GM12878 (cell line): ENCODE measurements around the gene MLF1. TPM values are rescaled to one million over a fixed set of nuclear protein-coding genes. Genes with fewer than 3 reads are reported as not detected.

ENCODE experiments used
- ATAC-seq: fragments of 200-7000 bp; cut with Tn5 transposase; 3 replicates; pipeline ENCODE4 v1.9.1; 2020; ENCODE audit warnings: mild to moderate bottlenecking, moderate library complexity
- BruUV-seq: library from RNA; stranded (reverse); fragments of 400-500 nt; replicated peaks from 2 replicates; lab custom pipeline; 2021; lab: Mats Ljungman, UMichigan
- CTCF ChIA-PET: fragments of 300-600 bp; sonication (Branson Sonifier 250); formaldehyde crosslinking; extraction: SDS; loops from one replicate; lab custom pipeline; 2021; ENCODE audit warnings: inconsistent platforms; lab: Yijun Ruan, JAX
- POLR2A ChIA-PET: fragments of 350-600 bp; formaldehyde crosslinking; extraction: SDS; loops from one replicate; lab custom pipeline; 2021; ENCODE audit warnings: inconsistent platforms; lab: Charles Lee
- RAD21 ChIA-PET: fragments of 300-600 bp; sonication (Branson Sonifier 250); formaldehyde crosslinking; loops from one replicate; lab custom pipeline; 2023; ENCODE audit warnings: antibody characterized with exemption; ENCODE audit not compliant: unreplicated experiment; lab: Charles Lee
- SMC1A ChIA-PET: fragments of 300-600 bp; sonication (Branson Sonifier 250); formaldehyde crosslinking; loops from one replicate; lab custom pipeline; 2023; ENCODE audit not compliant: unreplicated experiment, uncharacterized antibody; lab: Charles Lee
- DNase-seq: peaks from one replicate; pipeline ENCODE4 v3.0.0-alpha.2; 2011; ENCODE audit warnings: low read depth, low spot score
- FAIRE-seq: peaks from 3 replicates; lab custom pipeline; 2011; peaks lifted over from hg19 to GRCh38; lab: Jason Lieb, UNC
- H2AFZ ChIP-seq: 2 replicates; pipeline ENCODE4 v1.6.0; 2011; ENCODE audit warnings: low read depth, low read length, control low read depth; ENCODE audit not compliant: control insufficient read depth
- H3K27ac ChIP-seq: 2 replicates; pipeline ENCODE4 v1.5.1; 2011; ENCODE audit warnings: control low read depth; ENCODE audit not compliant: control insufficient read depth, insufficient read depth
- H3K27me3 ChIP-seq, 2 experiments: replicated peaks in 1 of 2; 2 replicates each; pipeline versions ENCODE4 v1.6.0 to v1.6.1; 2011; ENCODE audit warnings: low read length in 1 of 2; ENCODE audit not compliant: control insufficient read depth in 2 of 2, insufficient read depth in 2 of 2
- H3K36me3 ChIP-seq, 2 experiments: 2 replicates each; pipeline ENCODE4 v1.5.1; 2011; ENCODE audit warnings: low read length in 1 of 2; ENCODE audit not compliant: control insufficient read depth in 2 of 2, insufficient read depth in 2 of 2
- H3K4me1 ChIP-seq: 2 replicates; pipeline ENCODE4 v1.6.1; 2011; ENCODE audit warnings: mild to moderate bottlenecking, low read length, moderate library complexity, mixed read lengths; ENCODE audit not compliant: control insufficient read depth, insufficient read depth
- H3K4me2 ChIP-seq: 2 replicates; pipeline ENCODE4 v1.6.0; 2011; ENCODE audit warnings: control low read depth; ENCODE audit not compliant: control insufficient read depth, insufficient read depth
- H3K4me3 ChIP-seq: fragments of 200-600 bp; sonication (generic); 2 replicates; pipeline ENCODE4 v1.5.1; 2016
- H3K79me2 ChIP-seq: 2 replicates; pipeline ENCODE4 v1.6.0; 2011; ENCODE audit warnings: low read length; ENCODE audit not compliant: control insufficient read depth, insufficient read depth
- H3K9ac ChIP-seq: 2 replicates; pipeline ENCODE4 v1.8.0; 2011; ENCODE audit warnings: low read length, control low read depth, mixed read lengths; ENCODE audit not compliant: control insufficient read depth, insufficient read depth
- H3K9me3 ChIP-seq: replicated peaks from 3 replicates; pipeline ENCODE4 v1.5.1; 2011; ENCODE audit warnings: mild to moderate bottlenecking, low read length; ENCODE audit not compliant: control insufficient read depth, insufficient read depth
- H4K20me1 ChIP-seq: 2 replicates; pipeline ENCODE4 v1.6.0; 2011; ENCODE audit not compliant: control insufficient read depth, insufficient read depth
- CTCF ChIP-seq, 3 experiments: IDR thresholded peaks in 2 of 3; conservative IDR thresholded peaks in 1 of 3; 2 replicates each; pipeline ENCODE4 v1.5.1; 2011; ENCODE audit warnings: low read depth in 3 of 3, low read length in 3 of 3, mild to moderate bottlenecking in 3 of 3, control low read depth in 2 of 3, moderate library complexity in 2 of 3, inconsistent platforms in 1 of 3, mixed read lengths in 1 of 3; ENCODE audit not compliant: control insufficient read depth in 2 of 3, insufficient read depth in 1 of 3; ENCODE audit errors: extremely low read depth in 1 of 3
- RAD21 ChIP-seq: IDR thresholded peaks from 2 replicates; pipeline ENCODE4 v1.6.1; 2011; ENCODE audit warnings: mild to moderate bottlenecking, low read depth, low read length, moderate library complexity; ENCODE audit not compliant: insufficient read depth
- SMC3 ChIP-seq: IDR thresholded peaks from 2 replicates; pipeline ENCODE4 v1.6.1; 2011; ENCODE audit warnings: low read length, improper control_type of control experiment, borderline replicate concordance
- TARDBP ChIP-seq: IDR thresholded peaks from 2 replicates; pipeline ENCODE4 v1.6.1; 2016; ENCODE audit warnings: borderline replicate concordance
- in situ Hi-C: fragments of 300-500 bp; cut with MboI; formaldehyde crosslinking; loops from 9 replicates; pipeline ENCODE4 v1.14.3; 2018; ENCODE audit warnings: mixed read lengths
- intact Hi-C: fragments of 100-400 bp; cut with micrococcal nuclease; formaldehyde crosslinking; loops from one replicate; pipeline ENCODE4 v1.14.2; 2022; ENCODE audit not compliant: unreplicated experiment
- polyA plus RNA-seq, 11 experiments: library from polyadenylated mRNA; depleted of rRNA in 4 of 11; unstranded in 6 of 11; stranded (reverse) in 5 of 11; fragments of >200 nt; fragmentation: Nextera tagmentation in 4 of 11; fragmentation: Illumina TruSeq in 1 of 11; extraction: Ambion mirVana in 4 of 11; extraction: Trizol in 1 of 11; gene quantifications; 1 replicate in 1 of 11; 2 replicates in 10 of 11; pipeline versions ENCODE4 v1.2.1 to v1.2.3, GENCODE V29; 2011 to 2016; ENCODE audit warnings: inconsistent platforms in 2 of 11, missing spikeins in 2 of 11, low read depth in 1 of 11
- total RNA-seq, 4 experiments: library from RNA; depleted of rRNA in 3 of 4; stranded (reverse); fragments of >200 nt in 3 of 4; fragmentation: Illumina TruSeq in 1 of 4; extraction: Trizol in 1 of 4; gene quantifications; 2 replicates each; pipeline versions ENCODE4 v1.2.1 to v1.2.3, GENCODE V29; 2013 to 2021

The MLF1 gene
- total and polyA plus RNA-seq, 10 of the 15 experiments (the other 5 are each of a cell fraction or from before 2014, with no cell fraction given), result 0.19 to 0.69 (median 0.40) TPM; not detected in 2

- no peaks in the 10 kb centered on the region for H3K79me2 ChIP-seq
- in situ Hi-C loops (no loop called here), intact Hi-C loops (loop anchor here (1.0 to 5.0 kb wide), 4 partner anchors 90 to 926 kb away; no protein-coding TSS in a partner anchor)
- ChIA-PET CTCF (interaction anchor here (0.8 to 2.8 kb wide), 14 partner anchors 7 to 926 kb away, joined by 3 to 28 read pairs (median 3); partner anchors contain the start of gene MFSD1), POLR2A (no interaction called here), SMC1A (interaction anchor here (0.9 to 2.2 kb wide), 10 partner anchors 8 to 999 kb away, joined by 3 to 14 read pairs (median 3); no protein-coding TSS in a partner anchor), RAD21 (interaction anchor here (0.9 to 1.7 kb wide), 5 partner anchors 9 to 926 kb away, joined by 3 to 17 read pairs (median 6); no protein-coding TSS in a partner anchor)
- H3K4me3 ChIP-seq, result no peak overlapping the region
- no TSS peak for BruUV-seq
- H3K9ac ChIP-seq, result no peak overlapping the region
- no peak overlapping the region for H3K27ac ChIP-seq
- ATAC-seq (peak; percentile 62; the same call in 2 of the 3 replicates), DNase-seq (no peak), FAIRE-seq (no peak)
- no peaks in the 10 kb centered on the region for H3K36me3 ChIP-seq
- no peak overlapping the region for H2AFZ ChIP-seq
- no peaks in the 10 kb centered on the region for H3K27me3 ChIP-seq
- no peaks in the 10 kb centered on the region for H4K20me1 ChIP-seq
- no peaks in the 10 kb centered on the region for H3K4me1 ChIP-seq
- TF ChIP-seq SMC3 (peak; percentile 36; the same call in 1 of the 2 replicates), TARDBP (no peak), CTCF (IDR thresholded peaks at IDR 0.05 in 2 of 3, conservative IDR thresholded peaks at IDR 0.05 in 1 of 3; ENCODE audit: control insufficient read depth in 2 of 3, extremely low read depth in 1 of 3, insufficient read depth in 1 of 3, low read depth in 3 of 3, low read length in 3 of 3) (peak; percentile 48 to 60 (median 49)), RAD21 (peak; percentile 82)
- H3K4me2 ChIP-seq, result no peak overlapping the region
- H3K9me3 ChIP-seq, result no peaks in the 10 kb centered on the region
Observed at GRCh38 chr3:158532099-158532734, 38.8 kb upstream of the MLF1 start.
